SK-N-MC (cell line): ENCODE measurements around the gene LRRC38.

ENCODE experiments used
- DNase-seq: peaks from one replicate; pipeline ENCODE4 v3.0.0-alpha.2; 2011; ENCODE audit warnings: low read depth, low spot score
- H3K27ac ChIP-seq: fragments of 200-600 bp; sonication (generic); 2 replicates; pipeline ENCODE4 v1.5.1; 2016; ENCODE audit warnings: mixed run types
- H3K36me3 ChIP-seq: fragments of 200-600 bp; sonication (generic); 2 replicates; pipeline ENCODE4 v1.6.1; 2017; ENCODE audit warnings: antibody characterized with exemption, low read length, mixed read lengths; ENCODE audit not compliant: insufficient read depth
- H3K4me3 ChIP-seq: fragments of 200-600 bp; sonication (generic); 2 replicates; pipeline ENCODE4 v1.5.1; 2016
- H3K9ac ChIP-seq: fragments of 200-600 bp; sonication (generic); 2 replicates; pipeline ENCODE4 v1.8.0; 2017; ENCODE audit warnings: mixed run types, mixed read lengths; ENCODE audit not compliant: insufficient read length
- H3K9me3 ChIP-seq: fragments of 200-600 bp; sonication (generic); 2 replicates; pipeline ENCODE4 v1.6.1; 2017; ENCODE audit warnings: low read depth, mild to moderate bottlenecking, antibody characterized with exemption, low read length, moderate library complexity, mixed read lengths
- EZH2 ChIP-seq: fragments of 200-600 bp; sonication (generic); IDR thresholded peaks from one replicate; pipeline ENCODE4 v1.6.1; 2017; ENCODE audit warnings: antibody characterized with exemption
- FOXP2 ChIP-seq: optimal IDR thresholded peaks from 2 replicates; pipeline ENCODE3; 2011; ENCODE audit warnings: mild to moderate bottlenecking, moderate library complexity; ENCODE audit not compliant: insufficient read depth; ENCODE audit errors: extremely low read length, control extremely low read depth
- POLR2AphosphoS5 ChIP-seq: IDR thresholded peaks from 2 replicates; pipeline ENCODE4 v1.6.1; 2012; ENCODE audit warnings: mild to moderate bottlenecking, low read depth, low read length, borderline replicate concordance

Gene LRRC38

GRCh38 chr1:13546791-13547190 lies 33.0 kb upstream of the LRRC38 start:
- TF ChIP-seq POLR2AphosphoS5 (no peak), FOXP2 (no peak), EZH2 (no peak)
- Histone ChIP-seq H3K27ac (no peak overlapping the region), H3K9me3 (no peaks in the 10 kb centered on the region), H3K36me3 (no peaks in the 10 kb centered on the region), H3K4me3 (no peak overlapping the region), H3K9ac (no peak overlapping the region)
- no peak for DNase-seq

DNA sequence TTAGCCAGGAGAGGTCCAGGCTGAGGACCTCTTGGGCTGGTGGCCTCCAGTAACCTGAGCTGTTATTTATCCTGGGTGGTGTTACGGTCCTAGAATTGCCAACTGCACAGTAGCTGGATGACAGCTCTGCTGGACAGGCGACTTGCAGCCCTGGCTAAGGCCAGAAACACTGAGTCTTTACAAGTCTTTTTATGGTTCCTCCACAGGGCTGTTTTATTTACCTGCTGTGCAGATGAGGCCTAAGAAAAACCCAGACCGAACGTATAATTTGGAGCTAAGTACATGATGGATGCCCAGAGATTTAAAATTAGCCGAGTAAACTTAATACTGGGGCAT lies 30.4 kb upstream of the LRRC38 start:
- DNase-seq: no peak

GRCh38 chr1:13543451-13544220 lies 29.8 kb upstream of the LRRC38 start:
- no peaks in the 10 kb centered on the region for H3K9me3 ChIP-seq
- no peaks in the 10 kb centered on the region for H3K36me3 ChIP-seq
- no peak overlapping the region for H3K4me3 ChIP-seq
- H3K9ac ChIP-seq: no peak overlapping the region
- no peak overlapping the region for H3K27ac ChIP-seq
- TF ChIP-seq EZH2 (no peak), POLR2AphosphoS5 (no peak), FOXP2 (no peak)
- DNase-seq: no peak

More for the DNA sequence above, 30.4 kb upstream of the LRRC38 start:
- Histone ChIP-seq H3K9me3 (no peaks in the 10 kb centered on the region), H3K27ac (no peak overlapping the region), H3K9ac (no peak overlapping the region), H3K36me3 (no peaks in the 10 kb centered on the region), H3K4me3 (no peak overlapping the region)
- no peak for TF ChIP-seq EZH2
- TF ChIP-seq FOXP2: no peak
- no peak for TF ChIP-seq POLR2AphosphoS5

GRCh38 chr1:13541435-13542215 lies 27.8 kb upstream of the LRRC38 start:
- TF ChIP-seq FOXP2 (no peak), POLR2AphosphoS5 (no peak), EZH2 (no peak)
- H3K4me3 ChIP-seq: no peak overlapping the region

GRCh38 chr1:13540866-13541265 lies 27.1 kb upstream of the LRRC38 start:
- H3K9ac ChIP-seq: no peak overlapping the region
- no peak for DNase-seq
- H3K4me3 ChIP-seq: no peak overlapping the region
- no peaks in the 10 kb centered on the region for H3K36me3 ChIP-seq
- H3K27ac ChIP-seq: no peak overlapping the region
- no peaks in the 10 kb centered on the region for H3K9me3 ChIP-seq
- TF ChIP-seq FOXP2 (no peak), EZH2 (no peak), POLR2AphosphoS5 (no peak)

More at GRCh38 chr1:13541435-13542215, 27.8 kb upstream of the LRRC38 start:
- Histone ChIP-seq H3K9me3 (no peaks in the 10 kb centered on the region), H3K9ac (no peak overlapping the region), H3K36me3 (no peaks in the 10 kb centered on the region), H3K27ac (no peak overlapping the region)
- DNase-seq: no peak

DNA sequence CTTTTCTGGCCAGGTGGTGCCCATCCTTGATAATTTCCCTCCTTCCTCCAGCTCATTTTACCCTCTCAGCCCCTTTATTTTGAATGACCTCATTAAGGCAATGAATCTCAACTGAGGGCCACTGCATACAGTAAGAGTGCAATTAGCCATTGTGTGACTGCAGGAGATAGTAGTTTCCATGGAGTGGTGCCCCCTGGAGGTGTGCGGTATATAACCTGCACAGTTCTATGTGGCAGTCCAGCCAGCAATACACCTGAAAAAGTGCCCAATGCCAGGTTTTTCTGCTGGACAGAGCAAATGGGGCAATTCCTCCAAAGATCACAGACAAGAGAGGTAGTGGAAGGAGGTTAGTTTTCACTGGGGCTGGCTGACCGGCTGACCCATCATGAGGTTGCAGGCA lies 25.9 kb upstream of the LRRC38 start:
- Histone ChIP-seq H3K4me3 (no peak overlapping the region), H3K9me3 (no peaks in the 10 kb centered on the region), H3K36me3 (no peaks in the 10 kb centered on the region), H3K9ac (no peak overlapping the region), H3K27ac (no peak overlapping the region)
- TF ChIP-seq EZH2 (no peak), POLR2AphosphoS5 (no peak), FOXP2 (no peak)
- no peak for DNase-seq

DNA sequence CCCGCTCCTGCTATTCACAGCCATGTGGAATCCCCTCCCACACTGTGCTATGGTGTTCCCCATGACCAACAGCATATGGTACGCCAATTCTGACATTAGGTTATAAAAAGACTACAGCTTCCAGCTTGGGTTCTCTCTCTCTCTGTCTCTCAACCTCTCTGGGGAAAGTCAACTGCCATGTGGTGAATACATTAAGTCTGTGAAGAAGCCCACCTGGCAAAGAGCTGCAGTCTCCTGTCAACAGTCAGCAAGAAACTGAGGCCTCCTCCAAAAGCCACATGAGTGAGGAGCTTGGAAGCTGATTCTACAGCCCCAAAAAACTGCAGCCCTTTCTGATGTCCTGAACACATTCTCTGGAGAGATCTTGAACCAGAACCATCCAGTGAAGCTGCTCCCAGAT lies 25.0 kb upstream of the LRRC38 start:
- no peaks in the 10 kb centered on the region for H3K36me3 ChIP-seq
- no peak overlapping the region for H3K27ac ChIP-seq

GRCh38 chr1:13536571-13536970 lies 22.8 kb upstream of the LRRC38 start:
- no peaks in the 10 kb centered on the region for H3K9me3 ChIP-seq

More for the DNA sequence above, 25.0 kb upstream of the LRRC38 start:
- H3K9me3 ChIP-seq: no peaks in the 10 kb centered on the region
- no peak overlapping the region for H3K9ac ChIP-seq
- no peak overlapping the region for H3K4me3 ChIP-seq
- no peak for DNase-seq
- TF ChIP-seq EZH2: no peak
- no peak for TF ChIP-seq FOXP2
- no peak for TF ChIP-seq POLR2AphosphoS5

GRCh38 chr1:13535227-13535626 lies 21.4 kb upstream of the LRRC38 start:
- no peak for TF ChIP-seq FOXP2
- Histone ChIP-seq H3K36me3 (no peaks in the 10 kb centered on the region), H3K4me3 (no peak overlapping the region), H3K9ac (no peak overlapping the region), H3K27ac (no peak overlapping the region), H3K9me3 (no peaks in the 10 kb centered on the region)
- no peak for DNase-seq

More at GRCh38 chr1:13536571-13536970, 22.8 kb upstream of the LRRC38 start:
- no peak for DNase-seq
- H3K4me3 ChIP-seq: no peak overlapping the region
- H3K27ac ChIP-seq: no peak overlapping the region
- H3K36me3 ChIP-seq: no peaks in the 10 kb centered on the region
- TF ChIP-seq EZH2: no peak
- no peak for TF ChIP-seq FOXP2
- TF ChIP-seq POLR2AphosphoS5: no peak
- H3K9ac ChIP-seq: no peak overlapping the region
